Dendritic cell treated with granulocyte-macrophage colony-stimulating factor and Interleukin-4, amounts not matched to agents 40 ng/mL and 50 ng/mL, for 4 days (primary cell): ENCODE measurements around the gene SLC6A11.

Experiments
- H3K27ac Mint-ChIP-seq: one replicate; pipeline ENCODE4 v1.8.0; 2022; ENCODE audit warnings: mild to moderate bottlenecking, mixed read lengths
- H3K27me3 Mint-ChIP-seq: one replicate; pipeline ENCODE4 v1.8.0; 2022; ENCODE audit warnings: mild to moderate bottlenecking, mixed read lengths
- H3K36me3 Mint-ChIP-seq: one replicate; pipeline ENCODE4 v1.8.0; 2022; ENCODE audit warnings: low read depth, mixed read lengths
- H3K4me1 Mint-ChIP-seq: one replicate; pipeline ENCODE4 v1.8.0; 2022; ENCODE audit warnings: low read depth, mixed read lengths
- H3K4me3 Mint-ChIP-seq: one replicate; pipeline ENCODE4 v1.8.0; 2022; ENCODE audit warnings: mild to moderate bottlenecking, moderate library complexity, mixed read lengths
- H3K9me3 Mint-ChIP-seq: one replicate; pipeline ENCODE4 v1.8.0; 2022; ENCODE audit warnings: mixed read lengths
- intact Hi-C: fragments of 100-400 bp; cut with micrococcal nuclease; formaldehyde crosslinking; loops from one replicate; pipeline ENCODE4 v1.15.0; 2022

The SLC6A11 gene

DNA sequence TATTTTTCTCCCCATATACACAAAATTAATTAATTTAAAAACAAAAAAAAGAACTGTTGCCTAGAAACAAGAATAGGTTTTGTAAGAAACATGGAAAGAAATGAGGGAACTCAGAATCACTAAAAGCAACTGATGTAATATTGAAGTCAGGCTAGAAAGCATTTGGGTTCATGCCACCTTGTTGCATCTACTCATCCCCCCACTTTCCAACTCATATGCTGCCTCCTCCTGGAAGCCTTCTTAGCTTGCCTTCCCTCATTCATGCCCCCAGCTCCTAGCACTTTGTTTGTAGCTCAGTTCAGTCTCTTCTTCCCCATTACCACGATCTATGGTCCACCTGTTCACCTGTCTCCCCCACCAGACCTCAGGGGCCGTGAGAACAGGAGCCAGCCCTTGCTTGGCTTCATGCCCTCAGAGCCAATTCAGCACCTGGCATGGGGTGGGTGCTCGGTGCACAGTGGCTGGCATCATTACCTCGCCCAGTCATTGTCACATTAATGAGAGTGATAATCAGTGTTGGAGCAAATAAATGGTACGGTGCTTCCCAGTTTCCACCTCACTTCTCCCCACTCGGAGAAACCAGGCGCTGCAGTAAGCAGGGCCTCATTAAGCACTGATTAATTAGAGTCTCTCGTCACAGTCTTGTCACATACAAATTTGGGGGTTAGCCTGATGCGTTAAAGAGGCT lies 114.1 kb downstream of the SLC6A11 start:
- intact Hi-C loops = no loop called here
- peaks cover 2% of the 10 kb centered on the region for H3K27me3 Mint-ChIP-seq
- H3K4me1 Mint-ChIP-seq = no peaks in the 10 kb centered on the region
- H3K36me3 Mint-ChIP-seq = no peaks in the 10 kb centered on the region
- H3K27ac Mint-ChIP-seq = no peak overlapping the region
- no peak overlapping the region for H3K4me3 Mint-ChIP-seq
- no peaks in the 10 kb centered on the region for H3K9me3 Mint-ChIP-seq

GRCh38 chr3:10930666-10931040 lies 114.6 kb downstream of the SLC6A11 start:
- Mint-ChIP-seq H3K27me3 (peaks cover 2% of the 10 kb centered on the region), H3K36me3 (no peaks in the 10 kb centered on the region), H3K4me3 (no peak overlapping the region), H3K27ac (no peak overlapping the region), H3K9me3 (no peaks in the 10 kb centered on the region), H3K4me1 (no peaks in the 10 kb centered on the region)
- intact Hi-C loops = no loop called here

DNA sequence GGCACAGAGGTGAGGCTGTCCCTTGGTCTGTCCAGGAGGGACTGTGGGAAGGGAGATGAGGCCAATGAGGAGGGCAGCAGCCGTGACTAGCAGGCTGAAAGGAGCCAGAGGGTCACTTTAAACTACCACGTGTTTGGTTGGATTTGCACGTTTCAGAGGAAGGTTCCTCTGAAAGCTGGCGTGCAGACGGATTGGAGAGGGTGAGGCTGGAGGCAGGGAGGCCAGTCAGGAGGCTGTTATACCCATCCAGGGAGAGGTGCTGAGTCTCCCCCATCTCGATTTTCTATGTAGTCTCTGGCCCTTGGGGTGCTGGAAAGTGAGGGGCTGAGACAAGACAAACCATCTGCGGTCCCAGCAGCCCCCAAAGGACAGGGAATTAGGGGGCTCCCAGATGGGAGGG lies 116.6 kb downstream of the SLC6A11 start:
- intact Hi-C loops = no loop called here
- no peaks in the 10 kb centered on the region for H3K4me1 Mint-ChIP-seq
- H3K27ac Mint-ChIP-seq = no peak overlapping the region
- H3K36me3 Mint-ChIP-seq = no peaks in the 10 kb centered on the region
- H3K27me3 Mint-ChIP-seq = peaks cover 2% of the 10 kb centered on the region
- H3K4me3 Mint-ChIP-seq = no peak overlapping the region
- no peaks in the 10 kb centered on the region for H3K9me3 Mint-ChIP-seq

DNA sequence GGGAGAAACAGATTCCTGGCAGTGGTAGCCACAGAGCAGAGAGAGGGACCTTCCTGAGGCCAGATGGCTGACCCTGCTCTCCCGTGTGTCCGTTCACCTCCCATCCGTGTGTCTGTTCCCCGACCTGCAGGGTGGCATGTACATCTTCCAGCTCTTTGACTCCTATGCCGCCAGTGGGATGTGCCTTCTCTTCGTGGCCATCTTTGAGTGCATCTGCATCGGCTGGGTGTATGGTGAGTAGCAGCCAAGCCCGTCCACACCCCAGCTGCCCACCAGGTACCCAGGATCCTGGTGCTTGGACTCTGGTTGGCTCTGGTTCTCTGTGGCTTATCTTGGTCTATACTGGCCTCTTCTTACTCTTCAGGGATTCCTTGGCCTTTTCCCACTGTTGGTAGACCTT lies 117.0 kb downstream of the SLC6A11 start:
- Mint-ChIP-seq H3K4me1 (no peaks in the 10 kb centered on the region), H3K9me3 (no peaks in the 10 kb centered on the region), H3K27ac (no peak overlapping the region), H3K4me3 (no peak overlapping the region), H3K27me3 (peaks cover 3% of the 10 kb centered on the region), H3K36me3 (no peaks in the 10 kb centered on the region)
- intact Hi-C loops = no loop called here

- Mint-ChIP-seq H3K36me3 (no peaks in the 10 kb centered on the region), H3K9me3 (no peaks in the 10 kb centered on the region), H3K4me3 (no peak overlapping the region), H3K27ac (no peak overlapping the region), H3K4me1 (no peaks in the 10 kb centered on the region), H3K27me3 (peaks cover 3% of the 10 kb centered on the region)
- intact Hi-C loops = no loop called here
These were observed 117.4 kb downstream of the SLC6A11 start for GRCh38 chr3:10933470-10933804.

- no peak overlapping the region for H3K27ac Mint-ChIP-seq
- no peaks in the 10 kb centered on the region for H3K4me1 Mint-ChIP-seq
- H3K36me3 Mint-ChIP-seq = no peaks in the 10 kb centered on the region
These were observed 117.9 kb downstream of the SLC6A11 start for GRCh38 chr3:10933805-10934481.

GRCh38 chr3:10935028-10935427 lies 119.0 kb downstream of the SLC6A11 start:
- H3K9me3 Mint-ChIP-seq = no peaks in the 10 kb centered on the region
- intact Hi-C loops = no loop called here
- H3K27me3 Mint-ChIP-seq = peaks cover 12% of the 10 kb centered on the region
- no peaks in the 10 kb centered on the region for H3K36me3 Mint-ChIP-seq
- no peak overlapping the region for H3K27ac Mint-ChIP-seq
- H3K4me3 Mint-ChIP-seq = no peak overlapping the region
- no peaks in the 10 kb centered on the region for H3K4me1 Mint-ChIP-seq

More at GRCh38 chr3:10933805-10934481, 117.9 kb downstream of the SLC6A11 start:
- no peaks in the 10 kb centered on the region for H3K9me3 Mint-ChIP-seq
- H3K4me3 Mint-ChIP-seq = no peak overlapping the region
- H3K27me3 Mint-ChIP-seq = peaks cover 3% of the 10 kb centered on the region
- intact Hi-C loops = no loop called here

DNA sequence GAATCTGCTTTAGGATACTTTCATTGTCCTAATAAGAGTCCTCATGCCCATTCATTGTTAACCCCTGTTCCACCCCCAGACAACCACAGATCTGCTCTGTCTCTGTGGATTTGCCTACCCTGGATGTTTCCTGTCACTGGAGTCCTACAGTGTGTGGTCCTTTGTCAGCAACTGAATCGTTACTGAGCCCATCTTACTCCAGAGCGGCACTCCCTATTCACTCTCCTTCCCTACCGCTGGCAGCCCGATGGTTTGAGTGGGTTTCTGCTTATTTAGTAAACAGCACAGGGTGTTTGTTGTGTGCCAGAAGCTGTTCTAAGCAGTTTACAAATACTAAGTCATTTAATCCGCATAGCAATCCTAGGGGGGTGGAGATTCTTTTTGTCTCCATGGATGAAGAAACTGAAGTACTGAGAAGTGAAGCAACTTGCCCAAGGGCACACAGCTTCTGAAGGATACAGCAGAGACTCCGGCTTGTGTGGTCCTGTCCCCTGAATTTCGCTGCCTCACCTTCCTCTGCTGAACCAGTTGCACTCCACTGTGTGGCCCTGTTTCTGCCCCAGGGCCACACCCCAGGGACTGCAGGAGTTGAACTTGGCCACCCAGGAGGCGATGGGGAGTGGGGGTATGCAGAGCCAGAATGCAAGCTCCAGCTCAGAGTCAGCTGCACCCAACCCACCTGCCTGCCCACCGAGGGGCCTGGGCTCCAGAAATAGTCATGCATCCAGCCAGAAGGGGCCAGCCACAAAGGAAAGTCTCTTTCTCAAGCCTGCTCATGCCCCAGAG lies 120.0 kb downstream of the SLC6A11 start:
- H3K27ac Mint-ChIP-seq = no peak overlapping the region
- no peak overlapping the region for H3K4me3 Mint-ChIP-seq
- no peaks in the 10 kb centered on the region for H3K9me3 Mint-ChIP-seq
- intact Hi-C loops = no loop called here
- no peaks in the 10 kb centered on the region for H3K36me3 Mint-ChIP-seq
- H3K4me1 Mint-ChIP-seq = no peaks in the 10 kb centered on the region
- H3K27me3 Mint-ChIP-seq = peaks cover 12% of the 10 kb centered on the region

DNA sequence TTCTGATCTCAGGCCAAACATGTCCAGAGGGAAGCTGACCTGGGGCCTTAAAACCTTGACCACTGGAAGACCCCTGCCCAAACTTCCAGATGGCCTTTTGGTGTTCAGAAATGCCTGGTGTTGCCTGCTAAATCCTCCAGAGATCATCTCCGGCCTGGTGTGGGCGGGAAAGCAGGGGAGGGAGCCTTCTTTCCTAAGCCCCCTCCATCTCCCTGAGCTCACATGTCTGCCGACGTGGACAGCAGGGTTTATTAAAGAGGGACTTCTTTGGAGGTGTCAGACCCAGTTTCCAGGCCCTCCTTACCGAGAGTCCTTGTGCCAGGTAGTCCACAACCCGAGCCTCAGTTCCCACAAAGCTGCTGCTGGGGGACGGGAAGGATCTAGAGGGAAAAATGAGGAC lies 120.7 kb downstream of the SLC6A11 start:
- intact Hi-C loops = no loop called here
- Mint-ChIP-seq H3K27me3 (peaks cover 12% of the 10 kb centered on the region), H3K4me3 (no peak overlapping the region), H3K9me3 (no peaks in the 10 kb centered on the region), H3K4me1 (no peaks in the 10 kb centered on the region), H3K27ac (no peak overlapping the region), H3K36me3 (no peaks in the 10 kb centered on the region)

- H3K27ac Mint-ChIP-seq = no peak overlapping the region
- no peak overlapping the region for H3K4me3 Mint-ChIP-seq
- intact Hi-C loops = no loop called here
- H3K36me3 Mint-ChIP-seq = no peaks in the 10 kb centered on the region
- H3K9me3 Mint-ChIP-seq = no peaks in the 10 kb centered on the region
- H3K4me1 Mint-ChIP-seq = no peaks in the 10 kb centered on the region
- peaks cover 11% of the 10 kb centered on the region for H3K27me3 Mint-ChIP-seq
These were observed 121.3 kb downstream of the SLC6A11 start for GRCh38 chr3:10937141-10937825.

GRCh38 chr3:10939556-10939955 lies 123.5 kb downstream of the SLC6A11 start:
- peaks cover 15% of the 10 kb centered on the region for H3K27me3 Mint-ChIP-seq
- H3K4me1 Mint-ChIP-seq = no peaks in the 10 kb centered on the region
- intact Hi-C loops = no loop called here
- no peaks in the 10 kb centered on the region for H3K36me3 Mint-ChIP-seq
- H3K4me3 Mint-ChIP-seq = no peak overlapping the region
- no peaks in the 10 kb centered on the region for H3K9me3 Mint-ChIP-seq
- no peak overlapping the region for H3K27ac Mint-ChIP-seq

- intact Hi-C loops = no loop called here
- Mint-ChIP-seq H3K4me1 (no peaks in the 10 kb centered on the region), H3K27ac (no peak overlapping the region), H3K36me3 (no peaks in the 10 kb centered on the region), H3K9me3 (no peaks in the 10 kb centered on the region), H3K27me3 (peaks cover 17% of the 10 kb centered on the region), H3K4me3 (no peak overlapping the region)
These were observed 124.1 kb downstream of the SLC6A11 start for GRCh38 chr3:10940106-10940505.

GRCh38 chr3:10941972-10942371 lies 125.9 kb downstream of the SLC6A11 start:
- no peaks in the 10 kb centered on the region for H3K36me3 Mint-ChIP-seq
- H3K4me3 Mint-ChIP-seq = no peak overlapping the region
- no peak overlapping the region for H3K27ac Mint-ChIP-seq
- intact Hi-C loops = no loop called here
- no peaks in the 10 kb centered on the region for H3K9me3 Mint-ChIP-seq
- H3K27me3 Mint-ChIP-seq = peaks cover 17% of the 10 kb centered on the region
- H3K4me1 Mint-ChIP-seq = no peaks in the 10 kb centered on the region

DNA sequence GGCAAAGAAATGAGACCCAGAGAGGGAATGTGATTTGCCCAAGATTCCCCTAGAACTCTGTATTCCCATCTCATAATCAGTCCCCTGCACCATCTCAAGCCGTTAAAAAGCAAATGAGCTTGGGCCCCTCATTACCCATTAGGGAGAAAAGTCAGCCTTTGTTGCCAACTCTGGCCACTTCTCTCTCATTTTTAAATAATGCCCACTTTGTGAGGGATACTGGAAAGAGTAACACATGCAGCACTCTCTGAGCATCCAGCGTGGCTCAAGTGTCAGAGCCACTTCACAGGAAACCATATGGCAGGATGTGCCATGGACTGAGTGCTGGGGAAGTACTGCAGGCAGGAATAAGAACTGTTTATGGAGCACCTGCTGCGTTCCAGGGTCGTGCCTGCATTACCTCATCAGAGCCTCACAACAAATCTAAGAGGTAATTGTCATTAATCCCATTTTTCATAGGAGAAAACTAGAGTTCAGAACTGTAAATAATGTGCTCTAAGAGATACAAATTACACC lies 126.7 kb downstream of the SLC6A11 start:
- H3K36me3 Mint-ChIP-seq = no peaks in the 10 kb centered on the region
- intact Hi-C loops = no loop called here
- no peak overlapping the region for H3K4me3 Mint-ChIP-seq
- no peaks in the 10 kb centered on the region for H3K9me3 Mint-ChIP-seq
- peaks cover 21% of the 10 kb centered on the region for H3K27me3 Mint-ChIP-seq
- H3K27ac Mint-ChIP-seq = no peak overlapping the region
- no peaks in the 10 kb centered on the region for H3K4me1 Mint-ChIP-seq
